OCI-LY7 (cell line): Measurements from ENCODE around the gene CUEDC2.

ENCODE experiments used
- EZH2phosphoT487 ChIP-seq: fragments of 200-600 bp; sonication (generic); IDR thresholded peaks from 2 replicates; pipeline ENCODE4 v1.6.1; 2018; ENCODE audit warnings: low read depth, borderline replicate concordance, mild to moderate bottlenecking, mixed run types, antibody characterized with exemption, low read length, moderate library complexity, mixed read lengths
- TF ChIP-seq, protein P1 (sequence below): fragments of 200-600 bp; sonication (generic); conservative IDR thresholded peaks from 2 replicates; pipeline ENCODE4 v1.5.1; 2014; ENCODE audit warnings: mild to moderate bottlenecking, antibody characterized with exemption, low read length, moderate library complexity, mixed read lengths

DNA sequence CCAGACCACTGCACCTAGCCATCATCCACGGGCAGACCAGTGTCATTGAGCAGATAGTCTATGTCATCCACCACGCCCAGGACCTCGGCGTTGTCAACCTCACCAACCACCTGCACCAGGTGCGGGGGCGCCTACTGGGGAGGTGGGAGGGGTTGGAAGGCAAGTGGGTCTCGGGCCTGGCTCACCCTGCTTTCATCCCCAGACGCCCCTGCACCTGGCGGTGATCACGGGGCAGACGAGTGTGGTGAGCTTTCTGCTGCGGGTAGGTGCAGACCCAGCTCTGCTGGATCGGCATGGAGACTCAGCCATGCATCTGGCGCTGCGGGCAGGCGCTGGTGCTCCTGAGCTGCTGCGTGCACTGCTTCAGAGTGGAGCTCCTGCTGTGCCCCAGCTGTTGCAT is 32.3 kb downstream of the CUEDC2 start:
- TF ChIP-seq, protein P1, sequence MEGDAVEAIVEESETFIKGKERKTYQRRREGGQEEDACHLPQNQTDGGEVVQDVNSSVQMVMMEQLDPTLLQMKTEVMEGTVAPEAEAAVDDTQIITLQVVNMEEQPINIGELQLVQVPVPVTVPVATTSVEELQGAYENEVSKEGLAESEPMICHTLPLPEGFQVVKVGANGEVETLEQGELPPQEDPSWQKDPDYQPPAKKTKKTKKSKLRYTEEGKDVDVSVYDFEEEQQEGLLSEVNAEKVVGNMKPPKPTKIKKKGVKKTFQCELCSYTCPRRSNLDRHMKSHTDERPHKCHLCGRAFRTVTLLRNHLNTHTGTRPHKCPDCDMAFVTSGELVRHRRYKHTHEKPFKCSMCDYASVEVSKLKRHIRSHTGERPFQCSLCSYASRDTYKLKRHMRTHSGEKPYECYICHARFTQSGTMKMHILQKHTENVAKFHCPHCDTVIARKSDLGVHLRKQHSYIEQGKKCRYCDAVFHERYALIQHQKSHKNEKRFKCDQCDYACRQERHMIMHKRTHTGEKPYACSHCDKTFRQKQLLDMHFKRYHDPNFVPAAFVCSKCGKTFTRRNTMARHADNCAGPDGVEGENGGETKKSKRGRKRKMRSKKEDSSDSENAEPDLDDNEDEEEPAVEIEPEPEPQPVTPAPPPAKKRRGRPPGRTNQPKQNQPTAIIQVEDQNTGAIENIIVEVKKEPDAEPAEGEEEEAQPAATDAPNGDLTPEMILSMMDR: no peak
- TF ChIP-seq EZH2phosphoT487: no peak
